ENCODE measurements around the gene CPAMD8.

- TF ChIP-seq CTCF (IDR thresholded peaks at IDR 0.05 in 2 of 3, conservative IDR thresholded peaks at IDR 0.05 in 1 of 3; ENCODE audit: borderline replicate concordance in 1 of 3, insufficient read depth in 1 of 3, low read depth in 2 of 3, low read length in 2 of 3): no peak
- no peak for TF ChIP-seq POLR2AphosphoS5 (IDR thresholded peaks at IDR 0.05; ENCODE audit: low read depth, low read length)
- no peak for TF ChIP-seq YY1 (IDR thresholded peaks at IDR 0.05; ENCODE audit: extremely low read depth, insufficient replicate concordance, low read depth, low read length)
- TF ChIP-seq MAX (IDR thresholded peaks at IDR 0.05): no peak
- no peak for TF ChIP-seq POLR2A (IDR thresholded peaks at IDR 0.05; ENCODE audit: borderline replicate concordance, extremely low read depth, insufficient read depth, insufficient read length)
- no peak for TF ChIP-seq SRF (IDR thresholded peaks at IDR 0.05; ENCODE audit: low read depth)
- TF ChIP-seq RAD21 (IDR thresholded peaks at IDR 0.05; ENCODE audit: low read depth): no peak
- no peak for TF ChIP-seq EZH2 (IDR thresholded peaks at IDR 0.05)
- no peak for TF ChIP-seq REST (IDR thresholded peaks at IDR 0.05; ENCODE audit: low read depth)
- no peak for TF ChIP-seq EZH2phosphoT487 (IDR thresholded peaks at IDR 0.05; ENCODE audit: borderline replicate concordance)
- no peak for TF ChIP-seq ELF1 (IDR thresholded peaks at IDR 0.05; ENCODE audit: borderline replicate concordance, low read depth)
Measured at GRCh38 chr19:17001603-17002183, 24.9 kb downstream of the CPAMD8 start.
